HG02759 (cell line): ENCODE data around the gene C9orf72.
A peak's percentile ranks its signal among the peaks of the same experiment; 100 is the strongest.
"Not testable (repeated sequence)": the region's sequence is repeated elsewhere in the genome, so short reads cannot be mapped to it uniquely, and the experiment has no call there.

Experiments
- ATAC-seq: cut with Tn5 transposase; IDR thresholded peaks from one replicate; pipeline ENCODE4 v1.9.1; 2021; ENCODE audit warnings: mild to moderate bottlenecking, moderate library complexity; ENCODE audit not compliant: unreplicated experiment

C9orf72 gene

DNA sequence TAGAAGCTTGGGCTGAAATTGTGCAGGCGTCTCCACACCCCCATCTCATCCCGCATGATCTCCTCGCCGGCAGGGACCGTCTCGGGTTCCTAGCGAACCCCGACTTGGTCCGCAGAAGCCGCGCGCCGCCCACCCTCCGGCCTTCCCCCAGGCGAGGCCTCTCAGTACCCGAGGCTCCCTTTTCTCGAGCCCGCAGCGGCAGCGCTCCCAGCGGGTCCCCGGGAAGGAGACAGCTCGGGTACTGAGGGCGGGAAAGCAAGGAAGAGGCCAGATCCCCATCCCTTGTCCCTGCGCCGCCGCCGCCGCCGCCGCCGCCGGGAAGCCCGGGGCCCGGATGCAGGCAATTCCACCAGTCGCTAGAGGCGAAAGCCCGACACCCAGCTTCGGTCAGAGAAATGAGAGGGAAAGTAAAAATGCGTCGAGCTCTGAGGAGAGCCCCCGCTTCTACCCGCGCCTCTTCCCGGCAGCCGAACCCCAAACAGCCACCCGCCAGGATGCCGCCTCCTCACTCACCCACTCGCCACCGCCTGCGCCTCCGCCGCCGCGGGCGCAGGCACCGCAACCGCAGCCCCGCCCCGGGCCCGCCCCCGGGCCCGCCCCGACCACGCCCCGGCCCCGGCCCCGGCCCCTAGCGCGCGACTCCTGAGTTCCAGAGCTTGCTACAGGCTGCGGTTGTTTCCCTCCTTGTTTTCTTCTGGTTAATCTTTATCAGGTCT, at the start of gene C9orf72:
Gene C9orf72, minus strand, starts transcription at position 564 of the 716 bp plus-strand sequence. CDS start 6,361 bp downstream, outside the sequence.
- ATAC-seq: peak; percentile 78

DNA sequence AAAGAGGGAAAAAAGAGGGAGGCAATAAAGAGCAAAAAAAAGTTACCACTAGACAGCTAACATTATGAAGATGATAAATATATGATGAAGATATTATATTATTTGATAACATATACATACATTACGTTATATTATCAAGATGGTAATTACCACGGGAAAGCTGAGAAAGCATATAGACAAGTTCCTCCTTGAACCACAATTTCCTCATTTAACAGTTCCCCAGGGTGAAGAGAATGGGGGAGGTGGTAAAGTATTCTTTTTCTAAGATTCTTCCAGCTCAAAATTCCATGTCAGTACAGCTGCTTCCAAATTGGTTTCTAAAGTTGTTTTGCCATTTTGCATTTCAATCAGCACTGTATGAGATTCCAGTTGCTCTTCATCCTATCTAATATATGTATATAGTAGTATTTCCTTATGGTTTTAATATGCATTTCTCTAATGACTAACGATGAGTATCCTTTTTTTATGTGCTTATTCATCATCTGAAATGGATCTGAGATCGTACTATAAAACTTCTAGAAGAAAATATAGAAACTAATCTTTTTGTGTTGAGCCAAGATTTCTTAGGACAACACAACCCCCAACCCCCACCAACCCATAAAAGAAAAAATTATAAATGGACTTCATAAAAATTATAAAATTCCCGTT, 49.5 kb upstream of the C9orf72 start:
- ATAC-seq: no peak

DNA sequence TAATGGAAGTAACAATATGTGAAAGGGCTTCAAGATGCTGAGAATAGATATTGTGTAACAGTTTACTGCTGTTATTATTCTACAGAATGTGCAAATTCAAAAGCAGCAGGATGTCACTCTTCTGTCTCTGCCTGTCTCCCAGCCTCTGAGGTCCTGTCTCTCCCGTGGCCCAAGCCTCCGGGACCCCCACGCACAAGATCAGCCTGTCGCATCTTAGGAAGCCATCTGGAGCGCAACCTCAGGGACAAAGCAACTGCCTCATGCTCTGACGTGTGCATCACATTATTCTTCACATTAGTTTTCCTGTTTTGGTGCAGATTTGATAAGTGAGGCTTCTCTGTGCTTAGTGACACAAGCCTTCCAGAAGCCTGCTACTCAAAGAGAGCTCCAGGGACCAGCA, 46.5 kb upstream of the C9orf72 start:
- ATAC-seq: no peak

- ATAC-seq: no peak
Observed at GRCh38 chr9:27618066-27618465, 44.8 kb upstream of the C9orf72 start.

DNA sequence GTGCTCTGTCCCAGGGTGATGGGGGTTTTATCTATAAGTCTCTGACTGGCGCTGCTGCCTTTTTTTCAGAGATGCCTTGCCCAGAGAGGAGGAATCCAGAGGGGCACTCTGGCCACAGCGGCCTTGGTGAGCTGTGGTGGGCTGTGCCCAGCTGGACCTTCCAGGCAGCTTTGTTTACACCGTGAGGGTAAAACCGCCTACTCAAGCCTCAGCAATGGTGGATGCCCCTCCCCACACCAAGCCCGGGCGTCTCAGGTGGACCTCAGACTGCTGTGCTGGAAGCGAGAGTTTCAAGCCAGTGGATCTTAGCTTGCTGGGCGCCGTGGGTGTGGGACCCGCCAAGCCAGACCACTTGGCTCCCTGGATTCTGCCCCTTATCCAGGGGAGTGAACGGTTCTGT, 41.3 kb upstream of the C9orf72 start:
- no peak for ATAC-seq

- ATAC-seq: not testable (repeated sequence)
Observed at GRCh38 chr9:27612036-27612435, 38.8 kb upstream of the C9orf72 start.

- ATAC-seq: no peak
Observed at GRCh38 chr9:27610622-27611021, 37.3 kb upstream of the C9orf72 start.

DNA sequence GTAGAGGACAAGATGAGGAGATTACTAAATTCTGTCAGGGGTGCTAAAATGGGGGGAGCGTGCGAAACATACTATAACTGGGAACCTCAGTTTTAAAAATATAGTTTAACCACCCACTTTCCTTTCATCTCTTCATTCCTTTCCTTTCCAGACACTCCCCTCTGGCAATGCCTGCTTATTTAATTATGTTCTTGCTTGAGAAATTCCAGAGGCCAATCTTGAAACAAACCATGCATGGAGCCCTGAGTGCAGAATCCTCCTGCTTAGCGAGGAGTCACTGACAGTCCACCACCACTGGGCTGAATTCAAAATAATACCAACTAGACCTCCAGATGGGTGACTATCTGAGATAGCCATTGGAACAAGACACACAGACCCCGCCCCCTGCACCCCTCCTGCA, 29.7 kb upstream of the C9orf72 start:
- no peak for ATAC-seq

- no peak for ATAC-seq
Observed at GRCh38 chr9:27602142-27602861, 29.0 kb upstream of the C9orf72 start.

DNA sequence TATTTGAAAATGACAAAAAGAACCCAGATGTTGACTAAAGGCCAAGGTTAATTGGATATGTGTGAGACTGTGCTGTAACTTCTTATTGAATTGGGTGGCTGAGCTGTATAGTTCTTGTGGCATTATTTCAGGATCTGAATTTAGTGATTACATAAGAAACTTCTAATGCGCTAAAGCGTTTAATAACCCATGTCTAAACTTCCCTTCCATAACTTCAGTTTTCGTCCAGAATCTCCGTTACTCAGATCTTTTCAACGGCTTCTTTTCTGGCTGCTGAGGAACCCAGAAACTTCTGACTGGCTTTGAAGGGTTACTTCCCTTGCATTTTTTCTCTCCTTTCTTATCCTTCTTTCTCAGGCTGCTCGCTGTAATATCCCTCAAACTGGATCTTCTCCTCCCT, 28.1 kb upstream of the C9orf72 start:
- no peak for ATAC-seq

- ATAC-seq: no peak
Observed at GRCh38 chr9:27600256-27600655, 27.0 kb upstream of the C9orf72 start.

DNA sequence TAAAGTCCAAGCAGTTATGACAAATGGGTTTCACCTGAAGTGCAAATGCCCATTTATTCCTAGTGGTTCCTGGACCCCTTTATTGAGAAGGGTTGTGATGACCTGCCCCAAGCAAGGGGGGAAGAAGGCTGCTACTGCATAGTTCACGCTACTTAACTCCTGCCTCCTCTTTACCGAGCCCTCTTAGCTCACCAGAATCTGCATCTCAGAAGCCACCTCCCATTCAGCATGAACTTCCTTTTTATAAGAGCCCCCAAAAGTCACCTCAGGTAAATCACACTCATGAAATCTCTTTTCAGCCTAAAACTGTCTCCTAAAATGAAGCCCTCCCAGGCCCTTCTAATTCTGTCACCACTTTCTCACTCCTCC, 26.6 kb upstream of the C9orf72 start:
- no peak for ATAC-seq

DNA sequence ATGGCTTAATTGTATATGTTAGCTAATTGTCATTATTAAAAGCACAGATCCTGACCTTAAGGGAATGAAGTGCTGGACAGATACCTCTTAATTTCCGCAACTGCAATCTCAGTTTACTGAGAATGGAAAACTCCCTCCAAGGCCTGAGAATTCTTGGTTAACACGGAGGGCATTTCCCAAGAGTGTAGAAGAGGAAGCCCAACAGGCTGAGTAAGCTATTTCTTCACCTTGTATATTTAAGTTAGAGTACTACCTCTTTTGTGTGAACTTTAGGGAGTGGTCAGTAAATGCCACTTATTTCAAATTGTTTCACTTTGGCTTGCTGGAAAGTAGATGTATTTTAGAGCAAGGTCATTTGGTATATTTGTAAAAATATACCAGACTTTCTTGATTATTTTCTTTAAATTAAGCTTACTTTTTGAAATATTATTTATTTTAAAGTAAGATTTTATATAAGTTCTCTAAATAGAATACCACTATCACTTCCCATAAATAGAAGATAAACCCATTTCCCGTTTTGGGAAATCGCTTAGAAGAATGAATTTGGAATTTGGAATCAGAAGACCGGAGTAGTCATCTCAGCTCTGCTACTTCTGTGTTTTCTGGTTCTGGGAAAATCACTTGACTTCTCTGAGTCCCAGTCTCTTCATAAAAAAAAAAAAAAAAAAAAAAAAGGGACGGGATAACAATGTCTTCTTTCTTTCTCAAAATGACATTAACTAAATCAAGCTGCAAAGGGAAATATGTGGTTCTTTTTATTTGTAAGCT, 26.0 kb upstream of the C9orf72 start:
- ATAC-seq: no peak

- ATAC-seq: no peak
Observed at GRCh38 chr9:27595733-27596132, 22.5 kb upstream of the C9orf72 start.

- ATAC-seq: no peak
Observed at GRCh38 chr9:27591672-27592071, 18.4 kb upstream of the C9orf72 start.

- ATAC-seq: no peak
Observed at GRCh38 chr9:27591093-27591492, 17.8 kb upstream of the C9orf72 start.

DNA sequence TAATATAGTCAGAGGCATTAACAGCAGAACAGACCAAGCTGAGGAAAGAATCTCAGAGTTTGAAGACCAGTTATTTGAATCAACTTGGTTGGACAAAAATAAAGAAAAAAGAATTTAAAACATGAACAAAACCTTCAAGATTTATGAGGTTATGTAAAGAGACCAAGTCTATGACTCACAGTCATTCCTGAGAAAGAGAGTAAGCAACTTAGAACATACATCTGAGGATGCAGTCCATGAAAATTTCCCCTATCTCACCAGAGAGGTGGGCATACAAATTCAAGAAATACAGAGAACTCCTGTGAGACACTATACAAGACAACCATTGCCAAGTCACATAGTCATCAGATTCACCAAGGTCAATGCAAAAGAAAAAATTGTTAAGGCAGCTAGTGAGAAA, 17.4 kb upstream of the C9orf72 start:
- no peak for ATAC-seq

- ATAC-seq: no peak
Observed at GRCh38 chr9:27589462-27589861, 16.2 kb upstream of the C9orf72 start.

GRCh38 chr9:27586304-27586703, 13.0 kb upstream of the C9orf72 start:
- peak; percentile 42 for ATAC-seq

DNA sequence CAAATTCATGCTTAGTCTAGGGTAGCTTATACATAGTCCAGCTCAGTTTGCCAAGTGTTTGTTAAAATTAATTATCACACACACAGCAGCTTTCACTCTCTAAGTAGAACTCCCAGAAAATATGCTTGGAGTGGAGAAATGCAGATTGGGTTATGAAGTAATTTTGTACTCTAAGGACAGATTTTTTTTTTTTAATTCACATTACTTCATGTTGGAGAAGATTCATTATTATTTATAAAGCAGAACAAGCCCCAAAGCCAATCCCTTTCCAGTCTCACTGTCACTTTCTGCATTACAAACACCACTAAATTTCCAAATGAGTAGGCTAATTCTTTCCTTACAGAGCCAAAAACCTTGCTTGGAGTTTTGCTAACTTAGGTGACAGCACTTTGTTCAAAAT, 11.7 kb upstream of the C9orf72 start:
- ATAC-seq: no peak

- no peak for ATAC-seq
Observed at GRCh38 chr9:27582794-27583193, 9.5 kb upstream of the C9orf72 start.
